DND-41 (cell line): Measurements from ENCODE around the gene EDNRB.

ENCODE experiments used
- ATAC-seq: fragments of 200-7000 bp; cut with Tn5 transposase; 3 replicates; pipeline ENCODE4 v1.9.1; 2021; ENCODE audit warnings: low read depth; ENCODE audit not compliant: insufficient read depth
- DNase-seq: peaks from one replicate; pipeline ENCODE4 v3.0.0-alpha.2; 2020
- H2AFZ ChIP-seq: 2 replicates; pipeline ENCODE4 v1.6.0; 2012; ENCODE audit warnings: low read depth, low read length
- H3K27ac ChIP-seq: 2 replicates; pipeline ENCODE4 v1.5.1; 2012; ENCODE audit warnings: low read length, inconsistent platforms
- H3K27me3 ChIP-seq: fragments of 200-600 bp; sonication (generic); 2 replicates; pipeline ENCODE4 v1.6.0; 2012; ENCODE audit warnings: low read length, mild to moderate bottlenecking, inconsistent platforms; ENCODE audit not compliant: insufficient read depth, poor library complexity
- H3K36me3 ChIP-seq: 2 replicates; pipeline ENCODE4 v1.5.1; 2012; ENCODE audit warnings: low read length, inconsistent platforms; ENCODE audit not compliant: insufficient read depth
- H3K4me1 ChIP-seq: 2 replicates; pipeline ENCODE4 v1.5.1; 2012; ENCODE audit warnings: mild to moderate bottlenecking, low read length; ENCODE audit not compliant: insufficient read depth
- H3K4me2 ChIP-seq: 2 replicates; pipeline ENCODE4 v1.6.0; 2012; ENCODE audit warnings: mild to moderate bottlenecking, moderate library complexity, low read length, inconsistent platforms; ENCODE audit not compliant: insufficient read depth
- H3K4me3 ChIP-seq, 2 experiments: fragments of 200-600 bp in 1 of 2; shearing (Covaris generic) in 1 of 2; 2 replicates each; pipeline ENCODE4 v1.5.1; 2012 to 2016; ENCODE audit warnings: inconsistent platforms in 2 of 2, low read length in 2 of 2, mild to moderate bottlenecking in 2 of 2, low read depth in 1 of 2, moderate library complexity in 1 of 2
- H3K79me2 ChIP-seq: 2 replicates; pipeline ENCODE4 v1.6.0; 2012; ENCODE audit warnings: low read length, inconsistent platforms; ENCODE audit not compliant: insufficient read depth
- H3K9ac ChIP-seq: 2 replicates; pipeline ENCODE4 v1.6.0; 2012; ENCODE audit warnings: low read depth, mild to moderate bottlenecking, inconsistent platforms, low read length, moderate library complexity
- H3K9me3 ChIP-seq: 2 replicates; pipeline ENCODE4 v1.5.1; 2012; ENCODE audit warnings: low read length, moderate library complexity, mild to moderate bottlenecking, inconsistent platforms; ENCODE audit not compliant: insufficient read depth, severe bottlenecking
- H4K20me1 ChIP-seq: 2 replicates; pipeline ENCODE4 v1.6.0; 2012; ENCODE audit warnings: low read length; ENCODE audit not compliant: insufficient read depth
- CTCF ChIP-seq: IDR thresholded peaks from 2 replicates; pipeline ENCODE4 v1.5.1; 2012; ENCODE audit warnings: borderline replicate concordance, low read length, moderate library complexity, mild to moderate bottlenecking; ENCODE audit not compliant: poor library complexity, severe bottlenecking; ENCODE audit errors: extremely low read depth
- EZH2 ChIP-seq: IDR thresholded peaks from 3 replicates; pipeline ENCODE4 v1.6.1; 2012; ENCODE audit warnings: borderline replicate concordance, low read depth, mild to moderate bottlenecking, moderate library complexity, low read length, inconsistent platforms; ENCODE audit not compliant: severe bottlenecking

The EDNRB gene

GRCh38 chr13:77846173-77846572 lies 72.5 kb downstream of the EDNRB start:
- no peak overlapping the region for H3K27ac ChIP-seq
- TF ChIP-seq CTCF (no peak), EZH2 (no peak)
- no peaks in the 10 kb centered on the region for H4K20me1 ChIP-seq
- no peaks in the 10 kb centered on the region for H3K27me3 ChIP-seq
- no peaks in the 10 kb centered on the region for H3K9me3 ChIP-seq
- no peaks in the 10 kb centered on the region for H3K4me1 ChIP-seq
- H3K79me2 ChIP-seq: no peaks in the 10 kb centered on the region
- no peaks in the 10 kb centered on the region for H3K36me3 ChIP-seq
- H3K9ac ChIP-seq: no peak overlapping the region
- H2AFZ ChIP-seq: no peak overlapping the region
- H3K4me3 ChIP-seq: no peak overlapping the region
- ATAC-seq: no peak
- no peak for DNase-seq
- no peak overlapping the region for H3K4me2 ChIP-seq
